Uterus (tissue), 2 donors: ENCODE measurements around the gene FCN1.

Source experiments
- POLR2A ChIP-seq, 2 donors: fragments of 450-650 bp; IDR thresholded peaks; one replicate each; pipeline ENCODE4 v1.6.1; 2016; ENCODE audit warnings: antibody characterized with exemption in 2 of 2, mild to moderate bottlenecking in 1 of 2, moderate library complexity in 1 of 2
- TF ChIP-seq, protein P1 (sequence below), 4 experiments: fragments of 200-600 bp in 2 of 4; fragments of 450-650 bp in 2 of 4; sonication (generic) in 2 of 4; IDR thresholded peaks; one replicate each; pipeline ENCODE4 v1.5.1; 2016 to 2019; ENCODE audit warnings: antibody characterized with exemption in 4 of 4, mild to moderate bottlenecking in 2 of 4, moderate library complexity in 1 of 4

GRCh38 chr9:134946663-134947062, 29.0 kb upstream of the FCN1 start:
- TF ChIP-seq POLR2A (IDR thresholded peaks at IDR 0.05), result no peak
- TF ChIP-seq, protein P1, sequence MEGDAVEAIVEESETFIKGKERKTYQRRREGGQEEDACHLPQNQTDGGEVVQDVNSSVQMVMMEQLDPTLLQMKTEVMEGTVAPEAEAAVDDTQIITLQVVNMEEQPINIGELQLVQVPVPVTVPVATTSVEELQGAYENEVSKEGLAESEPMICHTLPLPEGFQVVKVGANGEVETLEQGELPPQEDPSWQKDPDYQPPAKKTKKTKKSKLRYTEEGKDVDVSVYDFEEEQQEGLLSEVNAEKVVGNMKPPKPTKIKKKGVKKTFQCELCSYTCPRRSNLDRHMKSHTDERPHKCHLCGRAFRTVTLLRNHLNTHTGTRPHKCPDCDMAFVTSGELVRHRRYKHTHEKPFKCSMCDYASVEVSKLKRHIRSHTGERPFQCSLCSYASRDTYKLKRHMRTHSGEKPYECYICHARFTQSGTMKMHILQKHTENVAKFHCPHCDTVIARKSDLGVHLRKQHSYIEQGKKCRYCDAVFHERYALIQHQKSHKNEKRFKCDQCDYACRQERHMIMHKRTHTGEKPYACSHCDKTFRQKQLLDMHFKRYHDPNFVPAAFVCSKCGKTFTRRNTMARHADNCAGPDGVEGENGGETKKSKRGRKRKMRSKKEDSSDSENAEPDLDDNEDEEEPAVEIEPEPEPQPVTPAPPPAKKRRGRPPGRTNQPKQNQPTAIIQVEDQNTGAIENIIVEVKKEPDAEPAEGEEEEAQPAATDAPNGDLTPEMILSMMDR (IDR thresholded peaks at IDR 0.05), result no peak
